GM21737 (cell line): ENCODE measurements around the gene NLRP3.
A peak's percentile ranks its signal among the peaks of the same experiment; 100 is the strongest.

Experiments used
- ATAC-seq: cut with Tn5 transposase; IDR thresholded peaks from one replicate; pipeline ENCODE4 v1.9.1; 2021; ENCODE audit warnings: mild to moderate bottlenecking, moderate library complexity; ENCODE audit not compliant: unreplicated experiment

The NLRP3 gene

DNA sequence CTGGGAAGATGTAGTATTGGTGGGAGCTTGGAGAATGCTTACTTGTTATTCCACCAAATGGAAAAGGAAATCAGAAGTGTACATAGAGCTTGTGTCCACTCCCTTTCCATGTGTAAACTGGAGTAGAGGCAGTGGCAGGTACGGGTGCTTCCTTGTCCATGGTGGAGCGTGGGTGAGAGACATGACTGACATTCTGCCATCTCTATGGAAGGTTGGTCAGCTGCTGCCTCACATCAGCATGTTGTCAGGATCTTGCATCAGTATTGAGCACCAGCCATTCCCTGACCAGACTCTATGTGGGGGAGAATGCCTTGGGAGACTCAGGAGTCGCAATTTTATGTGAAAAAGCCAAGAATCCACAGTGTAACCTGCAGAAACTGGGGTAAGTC lies 19.8 kb downstream of the NLRP3 start:
- ATAC-seq = no peak

DNA sequence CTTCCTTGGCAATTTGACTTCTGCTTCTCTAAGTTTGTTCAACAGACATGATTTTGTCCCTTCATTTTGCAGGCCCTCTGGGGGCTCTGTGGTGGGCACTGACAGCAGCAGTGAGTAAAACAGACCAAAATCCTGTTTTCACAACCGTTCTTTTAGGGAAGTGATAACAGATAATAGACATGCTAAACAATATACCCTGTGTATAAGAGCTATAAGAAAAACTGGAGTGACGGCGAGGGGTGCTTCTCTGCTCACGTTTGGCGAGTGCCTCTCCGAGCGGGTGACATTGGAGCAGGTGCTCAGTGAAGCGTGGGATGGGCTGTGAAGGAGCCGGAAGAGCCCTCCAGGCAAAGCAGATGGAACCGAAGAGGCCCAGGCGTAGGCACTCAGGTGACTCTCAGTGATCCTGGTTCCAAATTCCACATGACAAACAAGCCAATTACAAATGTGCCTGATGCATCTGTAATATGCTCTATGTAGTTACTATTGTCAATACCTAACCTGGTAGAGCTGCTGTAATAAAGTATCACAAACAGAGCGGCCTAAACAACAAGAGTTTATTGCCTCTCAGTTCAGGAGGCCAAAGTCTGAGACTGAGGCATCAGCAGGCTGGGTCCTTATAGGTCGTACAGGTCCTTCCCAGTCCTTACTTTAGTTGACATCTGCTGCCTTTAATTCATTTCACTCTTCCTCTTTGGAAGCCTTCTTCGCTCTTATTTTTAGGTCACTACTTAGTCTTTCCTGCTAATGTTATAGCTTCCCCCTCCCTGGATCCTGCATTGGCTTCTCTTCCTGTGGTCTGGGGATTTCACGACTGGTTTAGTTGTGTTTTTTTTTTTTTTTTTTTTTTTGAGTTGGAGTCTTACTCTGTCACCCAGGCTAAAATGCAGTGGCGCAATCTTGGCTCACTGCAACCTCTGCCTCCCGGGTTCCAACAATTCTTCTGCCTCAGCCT lies 21.9 kb downstream of the NLRP3 start:
- no peak for ATAC-seq

DNA sequence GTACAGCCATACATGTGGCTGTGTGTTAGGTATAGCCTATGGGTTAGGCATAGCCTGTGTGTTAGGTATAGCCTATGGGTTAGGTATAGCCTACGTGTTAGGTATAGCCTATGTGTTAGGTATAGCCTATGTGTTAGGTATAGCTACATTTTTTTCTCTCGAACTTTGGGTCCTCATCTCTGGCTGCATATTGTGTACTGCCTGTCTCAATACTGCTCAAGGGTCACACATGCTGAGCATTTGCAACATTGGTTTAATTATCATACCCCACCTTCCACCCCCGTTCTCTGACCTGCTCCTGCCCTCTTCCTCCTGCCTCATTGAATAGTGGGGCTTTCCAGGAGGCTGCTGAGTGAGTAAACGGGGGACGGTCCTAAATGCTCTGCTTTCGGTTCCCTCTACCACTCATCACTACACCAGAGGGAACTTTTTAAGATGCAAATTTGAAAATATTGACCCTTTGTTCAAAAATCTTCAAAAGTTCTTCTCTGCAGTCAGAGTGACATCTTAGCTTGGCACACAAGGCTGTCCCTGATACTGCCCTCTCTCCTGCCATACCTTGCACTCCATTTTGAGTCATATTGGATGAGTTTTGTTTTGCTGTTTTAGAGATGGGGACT lies 24.1 kb downstream of the NLRP3 start:
- ATAC-seq = peak; percentile 96

DNA sequence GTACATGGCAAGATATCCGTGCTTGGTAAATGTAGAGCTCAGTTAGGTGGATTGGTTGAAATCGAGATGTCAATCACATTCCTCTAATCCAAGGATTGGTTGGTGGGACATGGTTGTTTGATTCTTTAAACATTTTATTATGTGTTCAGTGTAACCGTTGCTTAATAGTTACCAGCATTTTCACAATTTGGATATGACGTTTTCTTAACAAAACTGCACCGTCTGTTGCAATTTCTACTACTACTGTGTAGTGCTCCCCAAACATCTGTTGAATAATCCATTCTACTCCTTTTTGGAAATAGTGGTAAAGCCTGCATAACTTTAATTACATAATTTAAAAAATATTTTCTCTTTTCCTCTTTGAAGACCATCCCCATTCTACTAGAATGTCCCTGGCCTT lies 25.6 kb downstream of the NLRP3 start:
- ATAC-seq = no peak

DNA sequence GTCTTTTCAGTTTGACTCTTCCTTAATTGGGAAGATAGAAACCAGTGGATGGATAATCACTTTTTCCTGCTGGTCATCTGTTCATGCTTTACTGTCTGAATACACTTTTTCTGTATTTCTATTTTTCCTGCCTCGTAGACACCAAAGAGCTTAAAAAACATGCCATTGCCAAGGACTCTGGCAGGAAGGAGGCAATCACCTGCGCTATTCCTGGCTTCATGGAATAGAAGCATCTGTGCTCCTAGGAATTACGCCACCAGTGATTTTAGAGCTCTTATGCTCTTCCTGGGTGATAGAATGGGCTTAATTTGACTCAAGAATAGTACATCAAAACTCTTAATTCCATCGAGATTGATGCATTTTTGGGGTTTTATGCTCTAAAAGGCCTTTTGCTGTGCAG lies 26.2 kb downstream of the NLRP3 start:
- ATAC-seq = no peak

DNA sequence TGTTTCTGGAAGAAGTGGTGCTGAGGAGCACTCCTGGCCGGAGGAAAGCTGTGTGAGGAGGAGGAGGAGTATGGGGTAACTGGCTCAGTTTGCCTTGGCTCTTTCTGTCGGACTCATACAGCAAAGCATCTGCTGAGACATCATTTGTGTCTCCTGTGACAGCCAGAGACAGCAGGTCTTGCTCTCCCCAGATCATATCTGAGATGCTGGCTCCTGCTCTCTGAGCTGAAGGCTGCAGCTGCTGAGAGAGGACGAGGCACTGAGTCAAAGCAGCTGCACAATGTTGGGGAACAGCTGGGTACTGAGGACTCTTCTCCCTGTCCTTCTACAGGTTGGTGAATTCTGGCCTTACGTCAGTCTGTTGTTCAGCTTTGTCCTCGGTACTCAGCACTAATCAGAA lies 27.7 kb downstream of the NLRP3 start:
- no peak for ATAC-seq

DNA sequence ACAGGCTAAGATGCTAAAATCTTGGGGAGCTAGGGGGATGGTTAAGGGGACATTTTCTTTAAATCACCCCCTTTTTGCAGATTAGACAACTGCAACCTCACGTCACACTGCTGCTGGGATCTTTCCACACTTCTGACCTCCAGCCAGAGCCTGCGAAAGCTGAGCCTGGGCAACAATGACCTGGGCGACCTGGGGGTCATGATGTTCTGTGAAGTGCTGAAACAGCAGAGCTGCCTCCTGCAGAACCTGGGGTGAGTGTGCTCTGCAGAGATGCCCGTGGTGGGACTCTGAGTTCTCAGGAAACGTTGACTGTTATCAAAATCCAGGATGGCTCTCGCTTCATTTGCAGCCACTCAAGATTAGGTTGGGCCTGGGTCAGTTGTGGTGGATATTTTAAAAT lies 28.6 kb downstream of the NLRP3 start:
- ATAC-seq = no peak

DNA sequence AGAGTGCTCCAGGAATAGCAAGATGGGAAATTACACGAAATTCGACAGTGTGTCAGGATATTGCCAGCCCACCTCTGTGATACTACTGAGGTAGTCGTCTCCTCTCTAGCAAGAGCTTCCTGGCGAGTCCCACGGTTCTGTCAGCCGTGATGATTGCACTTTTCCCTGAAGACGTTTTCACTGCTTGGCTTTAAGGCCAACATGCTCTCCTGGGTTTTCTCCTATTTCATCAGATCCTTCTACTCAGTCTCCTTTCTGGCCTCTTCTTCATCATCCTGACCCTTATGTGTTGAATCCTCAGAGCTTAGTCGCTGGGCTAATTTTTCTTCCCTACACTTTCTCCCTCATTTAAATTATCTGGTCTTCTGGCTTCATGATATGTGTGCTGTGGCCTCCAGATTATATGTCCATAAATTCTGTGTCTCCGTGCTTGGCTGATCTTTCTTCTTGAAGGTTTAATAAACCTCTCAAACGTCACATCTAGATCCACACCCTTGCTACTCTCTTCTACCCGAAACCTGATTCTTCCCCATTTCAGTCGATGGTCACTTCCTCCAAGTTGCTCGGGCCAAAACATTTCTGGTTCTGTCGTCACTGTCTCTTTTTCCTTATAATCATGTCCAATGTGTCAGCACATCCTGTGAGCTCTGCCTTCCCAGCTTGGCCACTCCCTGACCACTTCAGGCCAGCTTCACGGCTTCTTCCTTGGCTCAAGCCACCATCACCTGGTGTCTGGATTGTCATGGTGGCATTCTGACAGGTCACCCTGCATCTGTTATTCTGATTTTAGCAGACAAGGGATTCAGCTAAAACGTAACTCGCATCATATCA lies 29.8 kb downstream of the NLRP3 start:
- no peak for ATAC-seq

DNA sequence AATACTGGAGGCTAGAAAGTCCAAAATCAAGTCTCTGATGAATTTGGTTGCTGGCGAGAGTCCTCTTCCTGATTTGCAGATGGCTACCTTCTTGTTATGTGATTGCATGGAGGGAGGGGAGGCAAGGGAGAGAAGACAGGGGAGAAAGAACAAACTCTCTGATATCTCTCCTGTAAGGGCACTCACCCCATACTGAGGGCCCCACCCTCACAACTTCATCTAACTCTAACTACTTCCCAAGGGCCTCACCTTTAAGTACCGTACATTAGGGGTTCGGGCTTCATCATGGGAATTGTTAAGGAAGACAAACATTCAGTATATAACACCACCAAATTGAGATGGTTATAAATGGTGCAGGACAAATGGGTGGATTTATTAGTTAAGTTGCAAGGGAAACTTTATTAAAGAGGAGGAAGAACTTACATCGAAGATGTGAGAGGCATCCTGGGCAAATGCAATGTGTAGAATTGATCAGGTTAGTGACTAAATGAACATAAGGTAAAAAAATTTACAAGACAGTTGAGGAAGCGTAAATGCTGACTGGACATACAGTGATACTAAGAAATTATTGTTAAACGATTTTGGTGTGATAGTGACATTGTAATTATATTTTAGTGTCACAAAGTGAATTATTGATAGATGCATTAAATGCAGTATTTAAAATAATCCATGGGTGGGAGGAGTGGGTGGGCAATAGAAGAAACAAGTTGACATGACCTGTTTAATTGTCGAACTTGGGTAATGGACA lies 31.4 kb downstream of the NLRP3 start:
- no peak for ATAC-seq

DNA sequence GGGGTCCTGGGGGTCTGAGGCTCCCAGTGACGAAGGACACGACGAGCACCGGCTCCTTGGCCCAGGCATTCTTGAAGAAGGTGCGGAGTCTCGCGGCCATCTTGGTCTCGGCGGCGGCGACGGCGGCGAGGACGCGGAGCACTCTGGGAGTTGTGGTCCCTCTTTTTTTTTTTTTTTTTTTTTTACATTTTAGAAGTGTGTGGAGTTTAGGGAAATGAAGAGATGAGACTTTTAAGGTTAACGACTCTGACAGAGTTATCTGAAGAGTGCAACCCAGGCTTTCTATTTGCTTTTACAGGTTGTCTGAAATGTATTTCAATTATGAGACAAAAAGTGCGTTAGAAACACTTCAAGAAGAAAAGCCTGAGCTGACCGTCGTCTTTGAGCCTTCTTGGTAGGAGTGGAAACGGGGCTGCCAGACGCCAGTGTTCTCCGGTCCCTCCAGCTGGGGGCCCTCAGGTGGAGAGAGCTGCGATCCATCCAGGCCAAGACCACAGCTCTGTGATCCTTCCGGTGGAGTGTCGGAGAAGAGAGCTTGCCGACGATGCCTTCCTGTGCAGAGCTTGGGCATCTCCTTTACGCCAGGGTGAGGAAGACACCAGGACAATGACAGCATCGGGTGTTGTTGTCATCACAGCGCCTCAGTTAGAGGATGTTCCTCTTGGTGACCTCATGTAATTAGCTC lies 32.3 kb downstream of the NLRP3 start:
- no peak for ATAC-seq

DNA sequence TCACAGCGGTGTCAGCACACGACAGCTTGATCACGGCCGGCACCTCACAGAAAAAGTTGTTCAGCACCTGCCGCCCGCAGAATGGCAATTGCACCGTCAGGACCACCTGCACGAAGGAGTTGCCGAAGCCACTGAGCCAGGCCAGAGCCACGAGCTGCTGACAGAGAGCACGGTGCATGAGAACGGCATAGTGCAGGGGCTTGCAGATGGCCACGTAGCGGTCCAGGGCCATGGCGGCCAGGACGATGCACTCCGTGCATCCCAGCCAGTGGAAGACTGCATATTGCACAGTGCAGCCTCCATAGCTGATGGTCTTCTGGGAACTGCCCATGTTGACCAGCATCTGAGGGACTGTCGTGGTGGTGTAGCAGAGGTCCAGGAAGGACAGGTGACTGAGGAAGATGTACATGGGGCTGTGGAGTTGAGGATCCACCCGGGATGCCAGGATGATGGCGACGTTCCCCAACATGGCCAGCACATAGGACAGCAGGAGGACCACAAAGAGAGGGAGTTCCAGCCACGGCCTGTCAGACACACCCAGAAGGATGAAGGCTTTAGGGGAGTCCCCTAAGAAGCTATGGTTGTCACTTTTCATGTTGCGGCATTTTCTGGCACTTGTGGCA lies 35.5 kb downstream of the NLRP3 start:
- ATAC-seq = no peak

DNA sequence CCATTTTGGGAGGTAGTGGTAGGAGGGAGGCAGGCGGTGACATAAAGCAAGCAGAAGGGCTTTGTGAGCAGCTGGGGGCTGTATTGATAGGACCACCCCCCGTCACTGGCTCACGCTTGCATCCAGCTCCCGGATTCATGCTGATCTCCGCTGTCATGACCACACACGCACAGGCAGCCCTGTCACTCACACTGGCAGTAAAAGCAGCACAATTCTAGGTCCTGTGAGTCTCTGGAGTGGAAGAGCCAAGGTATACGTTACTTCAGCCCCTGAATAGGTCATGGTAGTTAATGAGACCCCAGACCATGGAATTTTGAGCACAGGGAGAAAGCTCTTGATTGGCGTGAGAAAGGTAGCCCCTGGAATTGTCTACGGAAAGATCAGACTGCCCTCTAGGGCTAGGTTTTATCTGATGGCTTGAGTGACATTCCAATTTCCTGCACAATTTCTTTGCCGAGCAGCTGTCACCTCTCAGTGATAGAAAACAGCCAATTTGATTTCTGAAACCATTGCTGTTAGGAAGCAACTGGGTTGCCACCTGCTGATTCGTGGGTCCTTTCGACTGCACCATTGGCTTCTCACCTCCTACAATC lies 36.6 kb downstream of the NLRP3 start:
- no peak for ATAC-seq

DNA sequence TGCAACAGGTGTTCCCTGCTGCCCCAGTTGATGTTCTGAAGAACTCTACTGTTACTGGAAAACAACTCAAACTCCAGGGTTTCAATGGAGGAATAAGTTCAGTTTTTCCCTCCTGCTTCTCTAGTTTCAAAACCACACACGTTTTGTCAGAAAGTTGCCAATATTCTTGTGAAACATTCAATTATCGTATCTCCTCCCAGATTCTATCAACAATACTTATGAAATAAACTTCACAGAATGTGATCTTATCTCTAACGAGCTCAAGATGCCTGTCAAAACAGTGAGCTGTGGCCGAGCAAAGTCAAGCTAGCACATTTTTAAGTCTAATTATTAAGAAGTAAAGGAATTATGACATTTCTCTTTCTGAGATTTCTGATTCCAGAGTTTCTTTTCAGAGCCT lies 37.3 kb downstream of the NLRP3 start:
- ATAC-seq = no peak

DNA sequence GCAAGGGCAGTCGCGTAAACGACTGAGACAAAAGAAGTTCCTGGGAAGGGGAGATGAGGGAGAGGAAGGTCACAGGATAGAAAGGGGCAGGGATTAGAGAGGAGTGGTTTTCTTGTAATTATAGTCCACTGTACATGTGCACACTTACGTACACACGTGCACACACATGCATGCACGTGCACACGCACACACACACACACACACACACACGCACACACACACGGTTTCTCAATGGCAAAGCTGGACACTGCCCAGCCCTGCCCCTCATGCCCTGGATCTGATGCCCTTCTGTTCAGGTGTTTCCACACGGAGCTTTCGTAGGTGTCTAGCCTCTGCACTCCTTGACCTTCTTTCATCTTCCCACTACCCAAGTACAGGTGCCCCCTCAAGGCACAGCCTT lies 38.0 kb downstream of the NLRP3 start:
- no peak for ATAC-seq

DNA sequence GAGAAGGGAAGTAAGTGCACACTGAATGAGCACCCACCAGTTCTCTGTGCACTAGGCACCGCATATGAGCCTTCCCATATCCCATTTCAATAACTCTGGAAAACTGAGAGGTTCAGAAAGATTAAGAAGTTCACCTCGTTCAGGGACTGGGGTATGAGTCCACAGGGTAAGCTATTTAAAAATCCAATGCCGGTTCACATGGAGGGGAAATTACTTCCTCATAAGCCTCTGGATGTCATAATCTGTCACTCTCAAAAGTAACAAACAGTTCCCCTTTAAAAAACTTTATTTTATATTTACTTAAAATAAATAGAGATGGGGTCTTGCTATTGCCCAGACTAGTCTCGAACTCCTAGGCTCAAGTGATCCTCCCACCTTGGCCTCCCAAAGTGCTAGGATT lies 40.0 kb downstream of the NLRP3 start:
- no peak for ATAC-seq

DNA sequence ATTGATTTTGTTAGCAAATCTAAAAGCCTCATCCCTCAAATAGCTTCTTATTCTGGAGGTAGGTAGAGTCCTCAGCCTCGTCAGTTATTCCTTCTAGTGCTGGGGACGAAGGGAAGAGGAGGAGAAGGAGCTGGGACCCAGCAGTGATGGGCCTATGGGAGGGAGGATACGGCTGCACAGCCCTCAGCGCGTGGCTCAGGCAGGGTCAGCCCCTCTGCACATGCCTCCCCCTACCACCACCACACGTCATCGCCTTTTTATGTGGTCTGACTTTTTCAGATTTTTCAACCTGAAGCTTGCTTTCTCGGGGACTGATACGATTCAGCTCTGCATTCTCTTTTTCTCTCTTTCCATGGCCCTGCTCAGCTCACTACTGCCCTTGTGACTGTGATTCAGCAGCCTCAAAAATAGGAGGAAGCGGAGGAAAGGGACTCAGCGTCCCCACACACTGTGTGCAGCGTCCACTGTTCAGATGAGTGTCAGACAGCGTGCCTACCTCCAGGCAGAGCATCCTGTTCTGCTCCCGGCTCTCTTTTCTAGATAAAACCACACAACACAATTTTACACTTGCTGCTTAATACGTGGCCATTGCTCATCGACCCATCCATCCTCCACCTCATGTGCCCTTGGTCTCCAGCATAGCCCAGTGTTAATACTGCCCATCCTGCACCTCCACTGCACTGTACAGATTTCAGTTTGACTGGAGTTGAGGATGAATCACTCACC lies 41.1 kb downstream of the NLRP3 start:
- no peak for ATAC-seq

DNA sequence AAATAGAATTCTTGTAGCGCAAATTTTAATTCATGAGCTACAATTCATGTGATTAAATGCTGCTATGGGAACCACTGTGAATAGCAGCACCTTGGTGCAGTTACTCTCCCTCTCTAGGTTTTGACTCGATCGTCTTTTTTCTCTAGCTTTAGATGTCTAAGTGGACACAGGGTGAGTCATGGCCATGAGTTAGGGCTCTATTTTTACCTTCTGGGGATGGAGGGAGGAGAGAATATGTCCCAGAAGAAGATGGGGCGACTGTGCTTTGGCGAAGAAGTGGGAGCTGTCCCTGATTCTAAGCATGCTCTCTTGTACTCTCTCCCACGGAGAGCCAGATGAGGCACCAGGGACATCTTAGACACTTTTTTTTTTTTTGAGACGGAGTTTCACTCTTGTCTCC lies 43.5 kb downstream of the NLRP3 start:
- ATAC-seq = no peak

DNA sequence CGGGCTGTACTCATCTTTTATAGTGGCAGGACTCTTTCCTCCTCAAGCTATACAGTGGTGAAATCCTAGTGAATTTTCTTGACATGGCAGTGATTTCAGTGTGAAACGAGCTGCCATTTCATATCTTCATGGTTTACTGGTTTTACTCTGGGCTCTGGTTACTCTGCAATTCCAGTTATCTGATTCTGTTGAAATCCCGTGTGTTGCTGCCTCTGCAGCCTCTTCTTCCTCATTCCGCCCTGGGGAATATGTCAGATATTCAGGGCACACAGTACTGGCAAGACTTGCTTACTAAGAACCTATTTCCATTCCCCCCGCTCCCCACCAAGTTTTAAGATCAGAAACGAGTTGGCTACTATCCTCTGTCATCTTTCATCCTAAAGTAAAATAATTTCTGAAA lies 49.8 kb downstream of the NLRP3 start:
- no peak for ATAC-seq

DNA sequence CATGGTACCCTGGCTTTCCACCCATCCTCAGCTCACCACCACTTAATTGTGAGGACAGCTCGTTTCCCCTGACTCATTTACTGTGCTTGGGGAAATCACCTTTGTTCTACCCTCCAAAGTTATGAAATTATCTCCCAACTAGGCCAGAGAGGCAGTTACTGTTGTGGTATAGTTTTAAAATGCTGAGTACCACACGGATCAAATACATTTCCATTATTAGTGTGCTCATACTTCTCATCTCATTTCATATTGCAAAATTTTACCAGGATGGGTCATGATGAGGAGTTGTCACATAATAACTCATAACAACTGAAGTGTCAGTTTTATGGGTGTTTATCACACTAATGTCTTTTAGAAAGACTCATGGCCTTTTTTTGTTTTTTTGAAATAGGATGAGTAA lies 51.2 kb downstream of the NLRP3 start:
- no peak for ATAC-seq
